Spleen (tissue), 11 donors: ENCODE measurements around the gene NRG4. TPM values are rescaled to one million over a fixed set of nuclear protein-coding genes. Genes with fewer than 3 reads are reported as not detected.

Experiments
- DNase-seq: peaks from one replicate; pipeline ENCODE4 v3.0.0-alpha.2; 2020
- H3K27ac ChIP-seq, 8 donors: fragments of 200-600 bp; sonication (generic) in 7 of 8; 1 replicate in 4 of 8; 2 replicates in 4 of 8; pipeline versions ENCODE4 v1.5.0 to v1.8.0; 2016 to 2021; ENCODE audit warnings: inconsistent platforms in 4 of 8, mild to moderate bottlenecking in 4 of 8, moderate library complexity in 1 of 8
- H3K27me3 ChIP-seq, 7 donors: fragments of 200-600 bp; sonication (generic) in 6 of 7; replicated peaks in 1 of 7; 1 replicate in 4 of 7; 2 replicates in 3 of 7; pipeline versions ENCODE4 v1.5.0 to v1.8.0; 2016 to 2021; ENCODE audit warnings: inconsistent platforms in 3 of 7, mild to moderate bottlenecking in 1 of 7
- H3K36me3 ChIP-seq, 6 donors: fragments of 200-600 bp; sonication (generic) in 5 of 6; 1 replicate in 4 of 6; 2 replicates in 2 of 6; pipeline versions ENCODE4 v1.5.0 to v1.8.0; 2016 to 2021; ENCODE audit warnings: inconsistent platforms in 2 of 6
- H3K4me1 ChIP-seq, 6 donors: fragments of 200-600 bp; sonication (generic) in 5 of 6; 1 replicate in 3 of 6; 2 replicates in 3 of 6; pipeline versions ENCODE4 v1.5.0 to v1.8.0; 2016 to 2021; ENCODE audit warnings: inconsistent platforms in 3 of 6
- H3K4me3 ChIP-seq, 8 donors: fragments of 200-600 bp; sonication (generic) in 7 of 8; 1 replicate in 4 of 8; 2 replicates in 4 of 8; pipeline versions ENCODE4 v1.5.0 to v1.8.0; 2016 to 2021; ENCODE audit warnings: inconsistent platforms in 4 of 8, mild to moderate bottlenecking in 4 of 8, moderate library complexity in 2 of 8
- H3K9me3 ChIP-seq, 8 donors: fragments of 200-600 bp; sonication (generic) in 7 of 8; 1 replicate in 4 of 8; 2 replicates in 4 of 8; pipeline versions ENCODE4 v1.5.0 to v1.8.0; 2016 to 2021; ENCODE audit warnings: inconsistent platforms in 4 of 8
- POLR2A ChIP-seq, 3 donors: fragments of 450-650 bp; IDR thresholded peaks; one replicate each; pipeline ENCODE4 v1.5.1; 2017; ENCODE audit warnings: antibody characterized with exemption in 3 of 3, mild to moderate bottlenecking in 1 of 3
- POLR2AphosphoS5 ChIP-seq, 3 donors: sonication (generic); formaldehyde crosslinking; IDR thresholded peaks; one replicate each; pipeline ENCODE4 v1.5.1; 2017; ENCODE audit warnings: antibody characterized with exemption in 3 of 3
- WGBS, 5 donors: extraction: QIAGEN DNeasy Blood & Tissue Kit in 3 of 5; methylation state at CpG; one replicate each; pipeline versions ENCODE4 v1.1.5 to v1.1.7; 2013 to 2018; 5-methylcytosine and 5-hydroxymethylcytosine counted together
- intact Hi-C: fragments of 100-400 bp; cut with DNase I; formaldehyde crosslinking; loops from one replicate; pipeline ENCODE4 v1.15.0; 2023; ENCODE audit warnings: low total_unique reads
- polyA plus RNA-seq, 3 donors: library from polyadenylated mRNA; stranded (reverse); fragments of 200-250 nt; gene quantifications; one replicate each; pipeline ENCODE4 v1.2.1, GENCODE V29; 2013
- total RNA-seq, 7 donors: library from RNA; depleted of rRNA in 3 of 7; stranded (reverse); fragments of >200 nt in 3 of 7; fragmentation: NEBNext Ultra II Directional in 4 of 7; extraction: Animal tissue kit (Norgen Biotek cat#: 25700) in 4 of 7; gene quantifications; one replicate each; pipeline versions ENCODE4 v1.1.0 to v1.2.1, GENCODE V29; 2016 to 2021
- TF ChIP-seq, protein P1 (sequence below), 11 experiments: fragments of 200-600 bp in 7 of 11; fragments of 450-650 bp in 4 of 11; sonication (generic) in 4 of 11; IDR thresholded peaks in 8 of 11; conservative IDR thresholded peaks in 3 of 11; 1 replicate in 7 of 11; 2 replicates in 4 of 11; pipeline versions ENCODE4 v1.4.0 to v1.8.0; 2016 to 2021; ENCODE audit warnings: antibody characterized with exemption in 11 of 11, inconsistent platforms in 4 of 11, mild to moderate bottlenecking in 1 of 11
- donor health status: healthy with polysubstance abuse.
- donor health status: DM: no; HTN: no; CAD: no; lungs with moderate emphysema.
- donor health status: DM: no; HTN: no; CAD: no.
- donor health status: Bipolar disorder and iron deficiency.
- donor health status: healthy.
- donor health status: DM: no; HTN: no; CAD: no.
- donor health status: DM: yes; HTN: yes; CAD: no.

The NRG4 gene
- total and polyA plus RNA-seq, 10 donors: 0.09 to 0.76 (median 0.42) TPM; not detected in 5

DNA sequence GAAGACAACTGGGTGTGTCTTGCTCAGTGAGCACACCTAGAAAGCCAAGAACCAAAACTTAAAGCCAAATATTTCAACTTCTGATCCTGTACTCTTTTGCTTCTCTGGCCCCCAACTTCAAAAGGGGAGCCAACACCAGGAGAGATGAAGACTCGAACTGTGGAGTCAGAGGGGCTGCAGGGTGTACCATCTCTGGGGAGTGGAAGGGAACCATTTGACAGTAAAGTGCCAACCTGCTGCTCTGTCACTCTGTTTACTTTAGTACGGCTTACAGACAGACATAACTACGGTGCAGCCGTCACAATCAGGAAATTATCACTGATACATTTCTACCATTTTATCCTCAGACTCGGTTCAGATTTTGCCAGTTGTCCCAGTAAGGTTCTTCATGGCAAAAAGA, 107.0 kb downstream of the NRG4 start:
- H3K36me3 ChIP-seq: peaks cover 0 to 52% (median 0%) of the 10 kb centered on the region in 6 donors
- H3K27me3 ChIP-seq: no peaks in the 10 kb centered on the region
- 84 to 93% (median 90%) methylated on average over 5 of the region's 5 CpGs for WGBS, 5 donors
- DNase-seq: no peak
- H3K27ac ChIP-seq: no peak overlapping the region
- H3K4me3 ChIP-seq: peak overlapping the region in 2 of 8 donors; percentile 93
- H3K9me3 ChIP-seq: no peaks in the 10 kb centered on the region
- intact Hi-C loops: loop anchor here (10.0 kb wide), 1 partner anchor 60 kb away; the partner anchor contains the start of gene UBE2Q2
- TF ChIP-seq POLR2A (IDR thresholded peaks at IDR 0.05) (no peak), POLR2AphosphoS5 (IDR thresholded peaks at IDR 0.05) (no peak)
- TF ChIP-seq, protein P1, sequence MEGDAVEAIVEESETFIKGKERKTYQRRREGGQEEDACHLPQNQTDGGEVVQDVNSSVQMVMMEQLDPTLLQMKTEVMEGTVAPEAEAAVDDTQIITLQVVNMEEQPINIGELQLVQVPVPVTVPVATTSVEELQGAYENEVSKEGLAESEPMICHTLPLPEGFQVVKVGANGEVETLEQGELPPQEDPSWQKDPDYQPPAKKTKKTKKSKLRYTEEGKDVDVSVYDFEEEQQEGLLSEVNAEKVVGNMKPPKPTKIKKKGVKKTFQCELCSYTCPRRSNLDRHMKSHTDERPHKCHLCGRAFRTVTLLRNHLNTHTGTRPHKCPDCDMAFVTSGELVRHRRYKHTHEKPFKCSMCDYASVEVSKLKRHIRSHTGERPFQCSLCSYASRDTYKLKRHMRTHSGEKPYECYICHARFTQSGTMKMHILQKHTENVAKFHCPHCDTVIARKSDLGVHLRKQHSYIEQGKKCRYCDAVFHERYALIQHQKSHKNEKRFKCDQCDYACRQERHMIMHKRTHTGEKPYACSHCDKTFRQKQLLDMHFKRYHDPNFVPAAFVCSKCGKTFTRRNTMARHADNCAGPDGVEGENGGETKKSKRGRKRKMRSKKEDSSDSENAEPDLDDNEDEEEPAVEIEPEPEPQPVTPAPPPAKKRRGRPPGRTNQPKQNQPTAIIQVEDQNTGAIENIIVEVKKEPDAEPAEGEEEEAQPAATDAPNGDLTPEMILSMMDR (IDR thresholded peaks at IDR 0.05 in 8 of 11, conservative IDR thresholded peaks at IDR 0.05 in 3 of 11): no peak
- peaks cover 5 to 73% (median 36%) of the 10 kb centered on the region in 6 donors for H3K4me1 ChIP-seq

GRCh38 chr15:75903331-75904239, 108.6 kb downstream of the NRG4 start, which contains the start of gene FBXO22:
TSS of gene FBXO22 (plus strand) at chr15:75903878. CDS start at chr15:75903964, 86 bp downstream.
- peak; percentile 99 for DNase-seq
- Histone ChIP-seq H3K36me3 (peaks cover 0 to 43% (median 0%) of the 10 kb centered on the region in 6 donors), H3K9me3 (no peaks in the 10 kb centered on the region), H3K27ac (peak within 1 kb of the TSS; percentile 75 to 91 (median 87)), H3K27me3 (no peaks in the 10 kb centered on the region), H3K4me3 (peak within 1 kb of the TSS; percentile 81 to 99 (median 92)), H3K4me1 (peaks cover 5 to 66% (median 35%) of the 10 kb centered on the region in 6 donors)
- WGBS, 5 donors: 2 to 4% (median 3%) methylated on average over 47 to 63 of the region's 63 CpGs
- intact Hi-C loops: loop anchor here (10.0 kb wide), 1 partner anchor 59 kb away; the partner anchor contains the start of gene UBE2Q2
- TF ChIP-seq POLR2A (IDR thresholded peaks at IDR 0.05): peak in 2 of 3 donors; percentile 41 to 47
- peak; percentile 96 to 98 (median 97) for TF ChIP-seq POLR2AphosphoS5 (IDR thresholded peaks at IDR 0.05)
- TF ChIP-seq, protein P1 (IDR thresholded peaks at IDR 0.05 in 8 of 11, conservative IDR thresholded peaks at IDR 0.05 in 3 of 11): peak in 1 of 11 experiments; percentile 32

- TF ChIP-seq POLR2AphosphoS5 (IDR thresholded peaks at IDR 0.05) (peak in 1 of 3 donors; percentile 9), POLR2A (IDR thresholded peaks at IDR 0.05) (no peak)
- TF ChIP-seq, protein P1 (IDR thresholded peaks at IDR 0.05 in 8 of 11, conservative IDR thresholded peaks at IDR 0.05 in 3 of 11): no peak
- WGBS, 5 donors: 27 to 41% (median 34%) methylated on average over 8 of the region's 8 CpGs
- H3K9me3 ChIP-seq: no peaks in the 10 kb centered on the region
- no peaks in the 10 kb centered on the region for H3K27me3 ChIP-seq
- peaks cover 5 to 59% (median 35%) of the 10 kb centered on the region in 6 donors for H3K4me1 ChIP-seq
- H3K4me3 ChIP-seq: no peak overlapping the region
- H3K36me3 ChIP-seq: peaks cover 0 to 44% (median 0%) of the 10 kb centered on the region in 6 donors
- intact Hi-C loops: loop anchor here (10.0 kb wide), 1 partner anchor 57 kb away; the partner anchor contains the start of gene UBE2Q2
- H3K27ac ChIP-seq: no peak overlapping the region
- no peak for DNase-seq
Measured at GRCh38 chr15:75902129-75902557, 110.1 kb downstream of the NRG4 start.
